Peyer's patch (tissue), 4 donors: ENCODE results near the gene MRPL44. TPM values are rescaled to one million over a fixed set of nuclear protein-coding genes. Genes with fewer than 3 reads are reported as not detected.

Experiments
- DNase-seq, 3 donors: peaks; one replicate each; pipeline ENCODE4 v3.0.0-alpha.2; 2017 to 2019
- H3K27ac ChIP-seq, 4 donors: fragments of 200-600 bp; sonication (generic); one replicate each; pipeline ENCODE4 v1.5.1; 2016 to 2019
- H3K27me3 ChIP-seq, 2 donors: fragments of 200-600 bp; sonication (generic); one replicate each; pipeline ENCODE4 v1.5.1; 2019
- H3K36me3 ChIP-seq, 3 donors: fragments of 200-600 bp; sonication (generic); one replicate each; pipeline ENCODE4 v1.5.1; 2016 to 2019
- H3K4me1 ChIP-seq, 4 donors: fragments of 200-600 bp; sonication (generic); one replicate each; pipeline ENCODE4 v1.5.1; 2016 to 2019
- H3K4me3 ChIP-seq, 4 donors: fragments of 200-600 bp; sonication (generic); 1 replicate in 3 of 4; 2 replicates in 1 of 4; pipeline ENCODE4 v1.5.1; 2016 to 2019; ENCODE audit warnings: mild to moderate bottlenecking in 1 of 4
- H3K9me3 ChIP-seq, 4 donors: fragments of 200-600 bp; sonication (generic); one replicate each; pipeline ENCODE4 v1.5.1; 2016 to 2019; ENCODE audit warnings: mild to moderate bottlenecking in 1 of 4
- CTCF ChIP-seq, 6 experiments: fragments of 450-650 bp in 4 of 6; fragments of 200-600 bp in 2 of 6; sonication (generic) in 1 of 6; IDR thresholded peaks; one replicate each; pipeline ENCODE4 v1.5.1; 2017 to 2019; ENCODE audit warnings: antibody characterized with exemption in 6 of 6, mild to moderate bottlenecking in 3 of 6, moderate library complexity in 1 of 6
- POLR2A ChIP-seq, 2 donors: fragments of 450-650 bp; IDR thresholded peaks; one replicate each; pipeline ENCODE4 v1.5.1; 2017; ENCODE audit warnings: antibody characterized with exemption in 2 of 2, mild to moderate bottlenecking in 2 of 2, moderate library complexity in 2 of 2
- total RNA-seq, 4 donors: library from RNA; depleted of rRNA; stranded (reverse); fragments of >200 nt; gene quantifications; one replicate each; pipeline ENCODE4 v1.1.0, GENCODE V29; 2016

The MRPL44 gene
- total RNA-seq, 4 donors from 2014 or later, result 17.6 to 36.3 (median 22.2) TPM

GRCh38 chr2:224008702-224009261 is 51.5 kb downstream of the MRPL44 start:
- Histone ChIP-seq H3K9me3 (no peaks in the 10 kb centered on the region), H3K27me3 (no peaks in the 10 kb centered on the region), H3K4me3 (no peak overlapping the region), H3K27ac (peak overlapping the region in 1 of 4 donors; percentile 55), H3K4me1 (peaks cover 0 to 20% (median 0%) of the 10 kb centered on the region in 4 donors), H3K36me3 (no peaks in the 10 kb centered on the region)
- DNase-seq, result no peak
- no peak for TF ChIP-seq POLR2A (IDR thresholded peaks at IDR 0.05)
- TF ChIP-seq CTCF (IDR thresholded peaks at IDR 0.05), result no peak

- no peak overlapping the region for H3K27ac ChIP-seq
- TF ChIP-seq POLR2A (IDR thresholded peaks at IDR 0.05) (no peak), CTCF (IDR thresholded peaks at IDR 0.05) (no peak)
- H3K4me3 ChIP-seq, result no peak overlapping the region
- H3K36me3 ChIP-seq, result no peaks in the 10 kb centered on the region
- no peaks in the 10 kb centered on the region for H3K9me3 ChIP-seq
- H3K4me1 ChIP-seq, result peaks cover 0 to 20% (median 0%) of the 10 kb centered on the region in 4 donors
- no peaks in the 10 kb centered on the region for H3K27me3 ChIP-seq
- DNase-seq, result no peak
Measured at GRCh38 chr2:224009605-224010315, 52.5 kb downstream of the MRPL44 start.

GRCh38 chr2:224011837-224012236 is 54.6 kb downstream of the MRPL44 start:
- DNase-seq, result peak in 1 of 3 donors; percentile 25
- Histone ChIP-seq H3K4me3 (no peak overlapping the region), H3K27ac (no peak overlapping the region), H3K36me3 (no peaks in the 10 kb centered on the region), H3K9me3 (no peaks in the 10 kb centered on the region), H3K4me1 (peaks cover 0 to 20% (median 0%) of the 10 kb centered on the region in 4 donors), H3K27me3 (no peaks in the 10 kb centered on the region)
- TF ChIP-seq POLR2A (IDR thresholded peaks at IDR 0.05), result no peak
- no peak for TF ChIP-seq CTCF (IDR thresholded peaks at IDR 0.05)

GRCh38 chr2:224014336-224014735 is 57.1 kb downstream of the MRPL44 start:
- DNase-seq, result no peak
- Histone ChIP-seq H3K27ac (no peak overlapping the region), H3K4me1 (peaks cover 0 to 9% (median 0%) of the 10 kb centered on the region in 4 donors), H3K36me3 (no peaks in the 10 kb centered on the region), H3K9me3 (no peaks in the 10 kb centered on the region), H3K4me3 (no peak overlapping the region), H3K27me3 (no peaks in the 10 kb centered on the region)
- TF ChIP-seq CTCF (IDR thresholded peaks at IDR 0.05) (no peak), POLR2A (IDR thresholded peaks at IDR 0.05) (no peak)

DNA sequence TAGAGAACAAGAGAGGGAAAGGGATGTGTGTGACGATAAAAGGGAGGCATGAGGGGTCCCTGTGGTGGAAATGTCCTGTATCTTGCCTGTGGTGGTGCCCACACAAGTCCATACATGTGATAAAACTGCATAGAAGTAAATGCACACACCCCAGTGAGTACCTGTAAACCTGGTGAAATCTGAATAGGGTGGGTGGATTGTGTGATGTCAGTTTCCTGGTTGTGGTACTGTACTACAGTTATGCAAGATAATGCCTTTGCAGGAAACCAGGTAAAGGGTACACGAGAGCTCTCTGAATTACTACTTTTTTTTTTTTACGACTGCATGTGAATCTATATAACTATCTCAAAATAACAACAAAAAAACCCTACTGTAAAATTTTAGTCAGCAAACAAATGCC is 59.7 kb downstream of the MRPL44 start:
- no peak for DNase-seq

More for the DNA sequence above, 59.7 kb downstream of the MRPL44 start:
- Histone ChIP-seq H3K27me3 (no peaks in the 10 kb centered on the region), H3K27ac (no peak overlapping the region), H3K4me3 (no peak overlapping the region), H3K36me3 (no peaks in the 10 kb centered on the region), H3K9me3 (no peaks in the 10 kb centered on the region), H3K4me1 (no peaks in the 10 kb centered on the region)
- no peak for TF ChIP-seq CTCF (IDR thresholded peaks at IDR 0.05)

Other genes starting within 250 kb of the MRPL44 start
- 10 to 100 TPM in 2 of 4 donors, 1 to 10 TPM in 2; 6.3 to 17.0 (median 9.6) TPM for gene AP1S3, start 119.9 kb upstream of the MRPL44 start, total RNA-seq
- gene WDFY1, start 12.1 kb upstream of the MRPL44 start, total RNA-seq, result 10 to 100 TPM; 36.9 to 82.0 (median 65.0) TPM
- gene SERPINE2, start 81.8 kb downstream of the MRPL44 start, total RNA-seq, result 10 to 100 TPM in 3 of 4 donors, 1 to 10 TPM in 1; 2.8 to 19.8 (median 15.5) TPM